K562 (cell line): ENCODE data around the gene KIF9. TPM values are rescaled to one million over a fixed set of nuclear protein-coding genes. Genes with fewer than 3 reads are reported as not detected.

ENCODE experiments used
- ATAC-seq: fragments of 200-7000 bp; cut with Tn5 transposase; 3 replicates; pipeline ENCODE4 v1.9.1; 2020; ENCODE audit warnings: moderate library complexity
- BruUV-seq: library from RNA; stranded (reverse); fragments of 400-500 nt; replicated peaks from 2 replicates; lab custom pipeline; 2021; lab: Mats Ljungman, UMichigan
- CTCF ChIA-PET: fragments of 300-600 bp; formaldehyde crosslinking; extraction: SDS; loops from one replicate; lab custom pipeline; 2021; ENCODE audit warnings: low intra/inter-chr PET ratio; lab: Yijun Ruan, JAX
- POLR2A ChIA-PET: fragments of 300-600, 350-650 bp; sonication (Branson Sonifier 250); formaldehyde crosslinking; extraction: SDS; loops from one replicate; lab custom pipeline; 2021; ENCODE audit warnings: antibody characterized with exemption, inconsistent platforms; lab: Yijun Ruan, JAX
- DNase-seq, 4 experiments: peaks; one replicate each; pipeline versions ENCODE4 v3.0.0 to v3.0.0-alpha.2; 2011 to 2018; ENCODE audit warnings: low spot score in 3 of 4, mixed read lengths in 3 of 4; ENCODE audit errors: extremely low read depth in 1 of 4
- FAIRE-seq: peaks from 2 replicates; lab custom pipeline; 2011; peaks lifted over from hg19 to GRCh38; lab: Jason Lieb, UNC
- H2AFZ ChIP-seq: 2 replicates; pipeline ENCODE4 v1.6.0; 2011; ENCODE audit warnings: low read depth, low read length, control low read depth, inconsistent platforms
- H3K27ac ChIP-seq: fragments of 200-600 bp; 3 replicates; pipeline ENCODE4 v1.8.0; 2011; ENCODE audit warnings: low read depth, mild to moderate bottlenecking, control low read depth, inconsistent platforms, low read length, moderate library complexity, mixed read lengths; ENCODE audit errors: extremely low read depth
- H3K27me3 ChIP-seq, 2 experiments: fragments of 300-600 bp in 1 of 2; 2 replicates in 1 of 2; 3 replicates in 1 of 2; pipeline versions ENCODE4 v1.6.0 to v1.8.0; 2011; ENCODE audit warnings: inconsistent platforms in 2 of 2, low read length in 2 of 2, mild to moderate bottlenecking in 1 of 2, mixed read lengths in 1 of 2, moderate library complexity in 1 of 2; ENCODE audit not compliant: control insufficient read depth in 2 of 2, insufficient read depth in 2 of 2
- H3K36me3 ChIP-seq: fragments of 300-600 bp; 3 replicates; pipeline ENCODE4 v1.8.0; 2011; ENCODE audit warnings: mild to moderate bottlenecking, low read length, inconsistent platforms; ENCODE audit not compliant: control insufficient read depth, insufficient read depth
- H3K4me1 ChIP-seq, 2 experiments: fragments of 200-600 bp in 1 of 2; replicated peaks in 1 of 2; 2 replicates in 1 of 2; 3 replicates in 1 of 2; pipeline versions ENCODE4 v1.5.1 to v1.8.0; 2011; ENCODE audit warnings: inconsistent platforms in 2 of 2, low read length in 2 of 2, mild to moderate bottlenecking in 1 of 2, mixed read lengths in 1 of 2, moderate library complexity in 1 of 2; ENCODE audit not compliant: control insufficient read depth in 2 of 2, insufficient read depth in 2 of 2
- H3K4me2 ChIP-seq: 2 replicates; pipeline ENCODE4 v1.6.1; 2011; ENCODE audit warnings: low read length, control low read depth, inconsistent platforms, mixed read lengths; ENCODE audit not compliant: insufficient read depth
- H3K4me3 ChIP-seq: fragments of 200-600 bp; sonication (generic), shearing (Covaris generic); 2 replicates; pipeline ENCODE4 v1.5.1; 2016; ENCODE audit warnings: control low read depth, inconsistent platforms
- H3K79me2 ChIP-seq: fragments of 200-600 bp; 3 replicates; pipeline ENCODE4 v1.8.0; 2011; ENCODE audit warnings: low read length, inconsistent platforms; ENCODE audit not compliant: control insufficient read depth, insufficient read depth
- H3K9ac ChIP-seq, 2 experiments: 2 replicates each; pipeline versions ENCODE4 v1.6.0 to v1.6.1; 2011; ENCODE audit warnings: low read depth in 2 of 2, low read length in 2 of 2, control low read depth in 1 of 2, inconsistent platforms in 1 of 2, mild to moderate bottlenecking in 1 of 2, mixed read lengths in 1 of 2; ENCODE audit not compliant: insufficient read depth in 1 of 2
- H3K9me1 ChIP-seq: one replicate; pipeline ENCODE4 v1.6.0; 2011; ENCODE audit warnings: inconsistent platforms, mild to moderate bottlenecking, low read length, moderate library complexity; ENCODE audit not compliant: control insufficient read depth, insufficient read depth
- H3K9me3 ChIP-seq: replicated peaks from 2 replicates; pipeline ENCODE4 v1.5.1; 2011; ENCODE audit warnings: low read depth, low read length, inconsistent platforms; ENCODE audit not compliant: control insufficient read depth, insufficient read depth
- H4K20me1 ChIP-seq: replicated peaks from 2 replicates; pipeline ENCODE4 v1.6.1; 2011; ENCODE audit warnings: low read length, inconsistent platforms, mixed read lengths; ENCODE audit not compliant: control insufficient read depth, insufficient read depth
- C11orf30 ChIP-seq: fragments of 450-650 bp; IDR thresholded peaks from 2 replicates; pipeline ENCODE4 v1.6.1; 2016; ENCODE audit warnings: low read depth, mild to moderate bottlenecking
- FOXM1 ChIP-seq, 2 experiments: fragments of 450-650 bp in 1 of 2; sonication (generic) in 1 of 2; formaldehyde crosslinking in 1 of 2; IDR thresholded peaks; 2 replicates each; pipeline versions ENCODE4 v1.6.1 to v1.9.0; 2017 to 2022; ENCODE audit warnings: low read depth in 2 of 2, mild to moderate bottlenecking in 2 of 2, missing genetic modification reagents in 1 of 2, moderate library complexity in 1 of 2
- KLF16 ChIP-seq: IDR thresholded peaks from 2 replicates; pipeline ENCODE4 v1.6.1; 2016; ENCODE audit warnings: antibody characterized with exemption
- NFIC ChIP-seq: fragments of 450-650 bp; IDR thresholded peaks from 2 replicates; pipeline ENCODE4 v1.6.1; 2017; ENCODE audit warnings: mild to moderate bottlenecking, inconsistent platforms
- NKRF ChIP-seq: fragments of 450-650 bp; IDR thresholded peaks from 2 replicates; pipeline ENCODE4 v1.6.1; 2016; ENCODE audit warnings: borderline replicate concordance
- TAL1 ChIP-seq: fragments of 450-650 bp; IDR thresholded peaks from 2 replicates; pipeline ENCODE4 v1.6.1; 2016; ENCODE audit warnings: mild to moderate bottlenecking
- THRA ChIP-seq: fragments of 450-650 bp; IDR thresholded peaks from 2 replicates; pipeline ENCODE4 v1.6.1; 2017; ENCODE audit warnings: mild to moderate bottlenecking, moderate library complexity
- ZNF561 ChIP-seq: fragments of 450-650 bp; formaldehyde crosslinking; conservative IDR thresholded peaks from 2 replicates; pipeline ENCODE4 v1.4.0; 2020; ENCODE audit warnings: mild to moderate bottlenecking, moderate library complexity
- ZSCAN29 ChIP-seq: fragments of 450-650 bp; IDR thresholded peaks from 2 replicates; pipeline ENCODE4 v1.6.1; 2017
- WGBS: fragments of 100-300 bp; shearing (Covaris generic); methylation state at CpG from one replicate; pipeline ENCODE4 v1.1.6; 2016; ENCODE audit warnings: low coverage, mixed read lengths; ENCODE audit not compliant: insufficient coverage; ENCODE audit errors: missing lambda C conversion rate; 5-methylcytosine and 5-hydroxymethylcytosine counted together
- in situ Hi-C: fragments of 300-500 bp; cut with MboI; formaldehyde crosslinking; loops from 4 replicates; pipeline ENCODE4 v1.15.0; 2018; ENCODE audit warnings: inconsistent platforms, mixed read lengths
- intact Hi-C: fragments of 100-400 bp; cut with micrococcal nuclease; formaldehyde crosslinking; loops from 2 replicates; pipeline ENCODE4 v1.14.2; 2022
- polyA plus RNA-seq, 8 experiments: library from polyadenylated mRNA; depleted of rRNA in 4 of 8; stranded (reverse) in 5 of 8; unstranded in 3 of 8; fragments of >200 nt; fragmentation: Nextera tagmentation in 2 of 8; fragmentation: Illumina TruSeq in 1 of 8; extraction: Ambion mirVana in 2 of 8; extraction: Trizol in 1 of 8; gene quantifications; 2 replicates each; pipeline versions ENCODE4 v1.2.1 to v1.2.3, GENCODE V29; 2011 to 2014; ENCODE audit warnings: inconsistent platforms in 1 of 8, missing spikeins in 1 of 8
- total RNA-seq, 7 experiments: library from RNA; depleted of rRNA in 6 of 7; stranded (reverse); fragments of >200 nt in 6 of 7; fragmentation: Illumina TruSeq in 2 of 7; extraction: Trizol in 2 of 7; gene quantifications; 2 replicates each; pipeline versions ENCODE4 v1.2.1 to v1.2.3, GENCODE V29; 2011 to 2021; ENCODE audit warnings: low replicate concordance in 1 of 7
- TF ChIP-seq, protein P1 (sequence below), 2 experiments: fragments of 450-650 bp in 1 of 2; sonication (generic) in 1 of 2; formaldehyde crosslinking in 1 of 2; IDR thresholded peaks; 2 replicates each; pipeline versions ENCODE4 v1.7.1 to v1.9.0; 2016 to 2022; ENCODE audit warnings: inconsistent platforms in 1 of 2, mild to moderate bottlenecking in 1 of 2, missing genetic modification reagents in 1 of 2

The KIF9 gene
- total and polyA plus RNA-seq, 9 of the 15 experiments (the other 6 are each of a cell fraction or from before 2014, with no cell fraction given), result 16.9 to 56.9 (median 25.0) TPM

DNA sequence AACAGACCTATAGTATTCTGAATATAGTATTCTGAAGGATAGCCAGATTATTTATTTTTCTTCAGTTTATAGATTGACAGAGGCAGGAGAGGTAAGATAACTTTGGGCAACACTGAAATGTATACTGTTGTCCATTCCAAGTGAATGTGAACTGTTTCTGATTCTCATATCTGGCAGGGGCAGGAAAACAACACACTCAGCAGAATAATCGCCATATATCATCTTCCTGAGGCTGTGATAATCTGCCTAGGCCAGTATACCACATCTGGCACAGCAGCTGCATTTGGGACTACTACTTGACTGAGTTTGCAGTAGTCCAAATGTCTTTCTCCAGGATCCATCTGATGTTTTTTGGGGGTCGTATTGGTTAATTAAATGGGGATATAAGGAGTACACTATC is 96.3 kb downstream of the KIF9 start:
- Histone ChIP-seq H3K27ac (no peak overlapping the region), H3K9me1 (no peaks in the 10 kb centered on the region), H3K27me3 (no peaks in the 10 kb centered on the region), H3K9ac (no peak overlapping the region), H3K4me3 (no peak overlapping the region), H3K36me3 (no peaks in the 10 kb centered on the region), H3K4me1 (peaks cover 3 to 5% of the 10 kb centered on the region in 2 experiments; a peak in 3 of 5 replicates), H3K4me2 (no peak overlapping the region), H2AFZ (no peak overlapping the region), H3K9me3 (no peaks in the 10 kb centered on the region), H3K79me2 (no peaks in the 10 kb centered on the region), H4K20me1 (0 out of 2 replicates have a peak, but pooled peaks cover 3% of the 10 kb centered on the region)
- 7% methylated on average over 2 of the region's 2 CpGs for WGBS
- FAIRE-seq (no peak), DNase-seq (peak in 2 of 4 experiments; percentile 23 to 29), ATAC-seq (peak; percentile 57)
- no TSS peak for BruUV-seq
- in situ Hi-C loops (no loop called here), intact Hi-C loops (no loop called here)
- ChIA-PET CTCF (no interaction called here), POLR2A (interaction anchor here (1.0 kb wide), 1 partner anchor 23 kb away, joined by 3 read pairs; the partner anchor contains the start of gene SETD2)
- TF ChIP-seq NKRF (no peak), THRA (no peak), FOXM1 (IDR thresholded peaks at IDR 0.05; ENCODE audit: low read depth) (peak; percentile 46; the same call in 1 of the 2 replicates), FOXM1 (CRISPR knock-in tag; IDR thresholded peaks at IDR 0.05; ENCODE audit: low read depth) (no peak), C11orf30 (peak; percentile 96), ZNF561 (CRISPR knock-in tag) (no peak), TAL1 (peak; percentile 76), ZSCAN29 (no peak), NFIC (peak; percentile 53), KLF16 (peak; percentile 62; the same call in 1 of the 2 replicates)
- TF ChIP-seq, protein P1, sequence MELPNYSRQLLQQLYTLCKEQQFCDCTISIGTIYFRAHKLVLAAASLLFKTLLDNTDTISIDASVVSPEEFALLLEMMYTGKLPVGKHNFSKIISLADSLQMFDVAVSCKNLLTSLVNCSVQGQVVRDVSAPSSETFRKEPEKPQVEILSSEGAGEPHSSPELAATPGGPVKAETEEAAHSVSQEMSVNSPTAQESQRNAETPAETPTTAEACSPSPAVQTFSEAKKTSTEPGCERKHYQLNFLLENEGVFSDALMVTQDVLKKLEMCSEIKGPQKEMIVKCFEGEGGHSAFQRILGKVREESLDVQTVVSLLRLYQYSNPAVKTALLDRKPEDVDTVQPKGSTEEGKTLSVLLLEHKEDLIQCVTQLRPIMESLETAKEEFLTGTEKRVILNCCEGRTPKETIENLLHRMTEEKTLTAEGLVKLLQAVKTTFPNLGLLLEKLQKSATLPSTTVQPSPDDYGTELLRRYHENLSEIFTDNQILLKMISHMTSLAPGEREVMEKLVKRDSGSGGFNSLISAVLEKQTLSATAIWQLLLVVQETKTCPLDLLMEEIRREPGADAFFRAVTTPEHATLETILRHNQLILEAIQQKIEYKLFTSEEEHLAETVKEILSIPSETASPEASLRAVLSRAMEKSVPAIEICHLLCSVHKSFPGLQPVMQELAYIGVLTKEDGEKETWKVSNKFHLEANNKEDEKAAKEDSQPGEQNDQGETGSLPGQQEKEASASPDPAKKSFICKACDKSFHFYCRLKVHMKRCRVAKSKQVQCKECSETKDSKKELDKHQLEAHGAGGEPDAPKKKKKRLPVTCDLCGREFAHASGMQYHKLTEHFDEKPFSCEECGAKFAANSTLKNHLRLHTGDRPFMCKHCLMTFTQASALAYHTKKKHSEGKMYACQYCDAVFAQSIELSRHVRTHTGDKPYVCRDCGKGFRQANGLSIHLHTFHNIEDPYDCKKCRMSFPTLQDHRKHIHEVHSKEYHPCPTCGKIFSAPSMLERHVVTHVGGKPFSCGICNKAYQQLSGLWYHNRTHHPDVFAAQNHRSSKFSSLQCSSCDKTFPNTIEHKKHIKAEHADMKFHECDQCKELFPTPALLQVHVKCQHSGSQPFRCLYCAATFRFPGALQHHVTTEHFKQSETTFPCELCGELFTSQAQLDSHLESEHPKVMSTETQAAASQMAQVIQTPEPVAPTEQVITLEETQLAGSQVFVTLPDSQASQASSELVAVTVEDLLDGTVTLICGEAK (IDR thresholded peaks at IDR 0.05), result no peak
- TF ChIP-seq, protein P1 (CRISPR knock-in tag; IDR thresholded peaks at IDR 0.05), result no peak
